GM19468 (cell line): Measurements from ENCODE around the gene SYT12.
"Not testable (repeated sequence)": the region's sequence is repeated elsewhere in the genome, so short reads cannot be mapped to it uniquely, and the experiment has no call there.

ENCODE experiments used
- ATAC-seq: cut with Tn5 transposase; IDR thresholded peaks from one replicate; pipeline ENCODE4 v1.9.1; 2021; ENCODE audit warnings: mild to moderate bottlenecking, moderate library complexity, moderate number of reproducible peaks; ENCODE audit not compliant: unreplicated experiment; ENCODE audit errors: extremely low read depth

The SYT12 gene, protein sequence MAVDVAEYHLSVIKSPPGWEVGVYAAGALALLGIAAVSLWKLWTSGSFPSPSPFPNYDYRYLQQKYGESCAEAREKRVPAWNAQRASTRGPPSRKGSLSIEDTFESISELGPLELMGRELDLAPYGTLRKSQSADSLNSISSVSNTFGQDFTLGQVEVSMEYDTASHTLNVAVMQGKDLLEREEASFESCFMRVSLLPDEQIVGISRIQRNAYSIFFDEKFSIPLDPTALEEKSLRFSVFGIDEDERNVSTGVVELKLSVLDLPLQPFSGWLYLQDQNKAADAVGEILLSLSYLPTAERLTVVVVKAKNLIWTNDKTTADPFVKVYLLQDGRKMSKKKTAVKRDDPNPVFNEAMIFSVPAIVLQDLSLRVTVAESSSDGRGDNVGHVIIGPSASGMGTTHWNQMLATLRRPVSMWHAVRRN

DNA sequence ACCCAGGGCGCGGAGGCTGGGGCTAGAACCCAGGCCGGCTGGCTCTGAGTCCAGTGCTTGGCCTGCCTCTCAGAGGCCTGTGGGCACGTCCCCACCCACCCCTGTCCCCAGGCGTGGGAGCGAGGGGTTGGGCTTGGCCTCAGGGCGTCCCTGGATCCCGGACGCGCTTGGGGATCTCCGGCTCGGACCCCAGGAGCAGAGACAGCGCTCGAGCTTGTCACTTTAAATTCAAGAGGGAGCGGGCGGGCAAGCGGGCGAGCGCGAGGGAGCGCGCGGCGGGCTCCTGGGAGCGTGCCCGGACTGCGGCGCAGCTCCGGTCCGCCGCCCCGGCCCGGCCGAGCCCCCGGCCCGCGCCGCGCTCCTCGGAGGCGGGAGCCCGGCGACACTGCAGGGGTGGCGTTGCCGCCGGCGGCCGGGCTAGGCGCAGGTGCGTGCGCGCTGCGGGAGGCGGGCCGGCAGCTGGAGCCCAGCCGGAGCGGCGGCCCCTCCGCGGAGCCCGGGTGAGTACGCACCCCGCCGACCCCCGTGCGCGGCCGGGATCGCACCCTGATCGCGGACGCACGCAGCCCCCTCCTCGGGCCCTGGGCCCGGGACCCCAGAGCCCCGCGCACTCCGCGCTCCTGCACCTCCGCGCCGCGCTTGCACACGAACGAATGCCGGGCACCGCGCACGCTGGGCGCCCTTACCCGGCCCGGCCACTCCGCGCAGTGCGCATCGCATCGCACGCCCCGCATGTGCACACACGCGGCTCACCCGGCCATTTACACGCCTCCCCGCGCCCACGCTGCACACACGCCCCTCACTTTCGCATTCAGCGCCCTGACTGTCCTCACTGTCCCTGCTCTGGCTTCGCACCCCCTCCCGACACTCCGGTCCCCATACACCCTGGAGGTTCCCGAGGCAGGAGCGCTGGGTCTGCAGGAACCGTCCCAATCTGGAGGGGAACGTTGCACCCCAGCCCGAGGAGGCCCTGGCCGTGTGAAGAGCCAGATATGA is at the start of gene SYT12:
Gene SYT12, plus strand, starts transcription at position 174 of the 996 bp plus-strand sequence. CDS start 7,011 bp downstream, outside the sequence.
- no peak for ATAC-seq

DNA sequence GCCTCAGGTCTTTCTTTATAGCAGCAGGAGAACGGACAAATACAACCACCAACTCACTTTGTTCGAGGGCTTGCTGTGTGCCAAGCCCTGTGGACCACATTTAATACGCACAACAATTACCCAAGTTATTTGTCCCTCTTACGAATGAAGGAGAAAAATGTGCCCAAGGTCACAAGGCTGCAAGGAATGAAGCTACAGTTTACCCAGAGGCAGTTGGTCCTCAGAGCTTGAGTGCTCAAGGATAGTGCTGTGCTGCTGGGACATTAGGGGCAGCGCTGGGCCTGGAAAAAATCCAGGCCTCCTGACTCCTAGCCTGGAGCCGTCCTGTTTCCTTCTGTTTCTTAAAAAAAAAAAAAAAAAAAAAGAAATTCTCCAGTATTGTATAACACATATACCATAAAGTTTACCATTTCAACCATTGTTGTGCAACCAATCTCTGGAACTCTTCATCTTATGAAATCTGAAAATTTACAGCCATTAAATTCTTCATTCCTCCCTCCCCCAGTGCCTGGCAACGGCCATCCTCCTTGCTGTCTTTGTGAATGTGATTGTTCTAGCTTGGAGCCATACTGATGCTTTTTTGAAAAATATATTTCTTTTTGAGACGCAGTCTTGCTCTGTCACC is 48.9 kb upstream of the SYT12 start:
- ATAC-seq: no peak

DNA sequence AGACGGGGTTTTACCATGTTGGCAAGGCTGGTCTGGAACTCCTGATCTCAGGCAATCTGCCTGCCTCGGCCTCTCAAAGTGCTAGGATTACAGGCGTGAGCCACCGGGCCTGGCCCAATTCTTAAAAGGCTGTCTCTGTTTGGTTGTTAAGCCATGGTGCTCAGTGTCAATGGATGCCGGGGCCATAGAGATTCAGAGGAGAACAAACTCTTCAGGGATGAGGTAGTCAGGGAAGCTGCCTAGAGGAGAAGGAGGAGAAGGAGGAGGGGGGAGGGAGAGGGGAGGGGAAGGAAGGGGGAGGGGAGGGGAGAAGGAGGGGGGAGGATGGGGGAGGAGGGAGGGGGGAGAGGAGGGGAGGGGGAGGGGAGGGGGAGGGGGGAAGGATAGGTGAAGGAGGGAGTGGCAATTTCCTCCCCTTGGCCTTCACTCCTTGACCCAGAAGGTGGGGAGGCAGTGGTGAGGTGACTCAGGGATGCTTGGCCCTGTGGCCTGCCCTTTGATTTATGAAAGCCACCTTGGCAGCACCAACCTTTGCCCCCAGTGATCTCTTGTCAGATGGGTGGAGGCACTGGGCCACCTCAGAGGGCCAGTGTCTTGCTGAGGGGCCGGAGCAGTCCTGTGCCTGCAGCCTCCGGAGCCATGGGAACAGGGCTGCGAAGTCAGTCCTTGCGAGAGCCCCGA is 48.1 kb upstream of the SYT12 start, which contains the start of gene C11orf86:
Gene C11orf86, plus strand, starts transcription at position 581 of the 681 bp plus-strand sequence. Its CDS starts 59 bp downstream, at position 640.
- ATAC-seq: no peak

DNA sequence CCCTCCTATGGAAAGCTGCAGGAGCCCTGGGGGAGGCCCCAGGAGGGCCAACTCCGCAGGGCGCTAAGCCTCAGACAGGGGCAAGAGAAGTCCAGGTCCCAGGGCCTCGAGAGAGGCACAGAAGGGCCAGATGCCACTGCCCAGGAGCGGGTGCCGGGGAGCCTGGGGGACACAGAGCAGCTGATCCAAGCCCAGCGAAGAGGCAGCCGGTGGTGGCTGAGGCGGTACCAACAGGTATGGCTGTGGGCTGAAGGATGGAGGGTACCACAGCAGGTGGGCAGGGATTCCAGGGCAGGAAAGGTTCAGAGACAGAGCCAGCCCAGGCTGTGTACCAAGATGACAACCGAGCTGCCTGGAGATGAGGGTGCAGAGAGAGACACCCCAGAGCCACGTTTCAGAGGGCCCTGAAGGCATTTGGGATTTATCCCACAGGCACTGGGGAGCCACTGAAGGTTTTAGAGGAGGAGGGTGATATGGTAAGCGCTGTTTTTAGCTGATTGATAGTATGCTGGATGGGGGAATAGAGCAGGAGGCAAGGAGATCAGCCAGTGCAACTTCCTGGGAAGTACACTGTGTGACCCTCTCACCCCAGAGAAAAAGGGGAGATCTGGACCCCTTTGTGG is 47.4 kb upstream of the SYT12 start:
- no peak for ATAC-seq

DNA sequence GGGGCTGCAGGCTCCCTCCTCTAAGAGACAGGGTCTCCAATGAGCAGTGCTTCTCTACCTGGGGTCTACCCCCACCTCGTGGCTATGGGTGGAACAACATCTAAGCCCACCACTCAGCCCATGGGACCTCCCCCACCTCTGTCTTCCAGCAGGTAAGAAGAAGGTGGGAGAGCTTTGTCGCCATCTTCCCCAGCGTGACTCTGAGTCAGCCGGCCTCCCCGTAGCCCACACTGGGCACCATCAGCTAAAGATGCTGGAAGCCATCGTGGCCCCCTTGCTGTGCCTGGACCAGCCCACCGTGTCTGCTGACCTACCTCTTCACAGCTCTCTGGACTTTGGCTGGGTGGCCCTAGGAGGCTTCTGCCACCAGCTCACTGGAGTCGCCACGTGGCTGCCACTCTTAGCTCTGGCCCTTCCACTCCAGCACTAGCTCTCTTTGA is 46.9 kb upstream of the SYT12 start:
- no peak for ATAC-seq

DNA sequence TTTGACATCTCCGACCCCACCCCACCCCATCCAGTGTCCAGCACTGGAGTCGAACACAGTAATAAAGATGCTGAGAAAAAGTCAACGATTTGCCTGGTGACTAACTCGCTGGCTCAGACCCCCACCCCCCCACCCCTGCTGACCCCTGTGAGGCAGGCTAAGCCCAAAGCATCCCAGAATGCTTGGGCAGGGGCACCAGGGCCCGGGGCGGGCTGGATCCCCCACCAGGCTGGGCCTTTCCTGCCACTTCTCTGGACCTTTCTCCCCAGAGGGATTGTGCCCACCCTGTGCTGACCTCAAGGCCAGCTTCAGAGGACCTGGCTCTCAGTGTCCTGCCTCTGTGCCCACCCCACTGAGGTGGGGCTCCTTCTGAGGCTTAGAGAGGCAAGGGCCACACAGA is 46.0 kb upstream of the SYT12 start:
- ATAC-seq: no peak

DNA sequence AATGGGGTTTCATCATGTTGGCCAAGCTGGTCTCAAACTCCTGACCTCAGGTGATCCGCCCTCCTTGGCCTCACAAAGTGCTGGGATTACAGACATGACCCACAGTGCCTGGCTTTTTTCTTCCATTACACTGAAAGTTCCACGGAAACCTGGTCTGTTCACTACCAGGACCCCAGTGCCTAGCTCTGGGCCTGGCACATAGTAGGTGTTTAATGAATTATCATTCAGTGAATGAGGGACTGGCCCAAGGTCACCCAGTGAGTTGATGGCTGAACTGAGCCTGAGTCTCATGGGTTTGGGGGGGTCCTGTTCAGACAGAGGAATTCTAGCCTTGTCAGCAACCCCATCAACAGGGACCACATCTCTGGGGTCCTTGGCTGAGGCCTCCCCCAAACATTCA is 44.7 kb upstream of the SYT12 start:
- no peak for ATAC-seq

DNA sequence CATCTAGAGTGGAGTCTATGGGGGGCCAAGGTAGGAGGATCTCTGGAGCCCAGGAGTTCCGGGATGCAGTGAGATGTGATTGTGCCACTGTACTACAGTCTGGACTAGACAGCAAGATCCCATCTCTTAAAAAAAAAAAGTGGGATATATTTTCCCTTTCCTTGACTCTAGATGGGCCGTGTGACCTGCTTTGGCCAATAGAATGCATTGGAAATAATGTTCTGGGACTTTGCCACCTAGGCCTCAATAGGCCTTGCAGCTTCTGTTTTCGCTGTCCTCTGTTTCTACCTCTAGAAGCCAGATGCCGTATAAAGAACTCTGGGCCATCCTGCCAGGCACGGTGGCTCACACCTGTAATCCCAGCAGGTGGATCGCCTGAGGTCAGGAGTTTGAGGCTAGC is 44.2 kb upstream of the SYT12 start:
- ATAC-seq: no peak

DNA sequence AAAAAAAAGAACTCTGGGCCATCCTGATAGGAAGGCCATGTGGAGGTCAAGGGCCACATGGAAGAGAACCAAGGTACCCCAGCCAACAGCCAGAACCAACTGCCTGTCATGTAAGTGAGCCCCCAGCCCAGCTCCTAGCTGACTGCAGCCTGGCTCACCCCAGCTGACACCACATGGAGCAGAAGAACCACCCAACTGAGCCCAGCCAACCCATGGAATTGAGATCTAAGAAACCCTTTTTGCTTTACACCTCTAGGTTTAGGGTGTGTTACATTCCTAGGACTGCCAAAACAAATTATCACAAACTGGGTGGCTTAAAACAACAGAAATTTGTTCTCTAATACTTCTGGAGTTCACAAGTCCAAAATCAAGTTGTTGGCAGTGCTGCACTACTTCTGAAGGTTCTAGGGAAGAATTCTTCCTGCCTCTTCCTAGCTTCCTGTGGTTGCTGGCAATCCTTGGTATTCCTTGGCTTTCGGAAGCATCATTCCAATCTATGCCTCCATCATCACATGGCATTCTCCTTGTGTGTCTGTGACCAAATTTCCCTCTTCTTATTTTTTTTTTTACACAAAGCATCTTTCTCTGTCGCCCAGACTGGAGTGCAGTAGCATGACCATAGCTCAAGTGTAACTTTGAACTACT is 43.5 kb upstream of the SYT12 start:
- ATAC-seq: no peak

DNA sequence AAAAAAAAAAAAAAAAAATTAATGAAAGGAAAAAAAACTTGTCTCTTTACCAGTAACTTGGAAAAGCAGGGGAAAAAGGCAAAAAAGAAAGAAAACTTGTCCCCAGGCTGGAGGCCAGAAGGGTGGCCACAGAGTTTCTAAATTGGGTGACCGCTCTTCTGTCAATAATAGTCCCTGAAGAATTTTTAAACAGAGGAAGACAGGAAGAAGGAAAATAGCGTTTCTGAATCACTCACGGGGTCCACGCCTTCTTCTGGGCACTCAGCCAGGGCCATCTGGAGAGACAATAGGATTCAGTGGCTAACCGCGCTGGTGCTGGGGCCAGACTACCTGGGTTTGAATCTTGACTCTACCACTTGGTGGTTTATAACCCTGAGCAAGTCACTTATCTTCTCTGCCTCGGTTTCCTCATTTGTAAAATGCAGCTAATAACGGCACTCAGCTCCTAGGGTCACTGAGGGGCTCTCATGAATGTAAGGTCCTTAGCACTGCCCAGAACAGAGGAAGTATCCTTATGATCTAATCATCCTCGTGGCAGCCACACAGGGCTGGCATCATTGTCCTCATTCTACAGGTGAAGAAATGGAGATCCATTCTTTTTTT is 40.9 kb upstream of the SYT12 start:
- no peak for ATAC-seq

DNA sequence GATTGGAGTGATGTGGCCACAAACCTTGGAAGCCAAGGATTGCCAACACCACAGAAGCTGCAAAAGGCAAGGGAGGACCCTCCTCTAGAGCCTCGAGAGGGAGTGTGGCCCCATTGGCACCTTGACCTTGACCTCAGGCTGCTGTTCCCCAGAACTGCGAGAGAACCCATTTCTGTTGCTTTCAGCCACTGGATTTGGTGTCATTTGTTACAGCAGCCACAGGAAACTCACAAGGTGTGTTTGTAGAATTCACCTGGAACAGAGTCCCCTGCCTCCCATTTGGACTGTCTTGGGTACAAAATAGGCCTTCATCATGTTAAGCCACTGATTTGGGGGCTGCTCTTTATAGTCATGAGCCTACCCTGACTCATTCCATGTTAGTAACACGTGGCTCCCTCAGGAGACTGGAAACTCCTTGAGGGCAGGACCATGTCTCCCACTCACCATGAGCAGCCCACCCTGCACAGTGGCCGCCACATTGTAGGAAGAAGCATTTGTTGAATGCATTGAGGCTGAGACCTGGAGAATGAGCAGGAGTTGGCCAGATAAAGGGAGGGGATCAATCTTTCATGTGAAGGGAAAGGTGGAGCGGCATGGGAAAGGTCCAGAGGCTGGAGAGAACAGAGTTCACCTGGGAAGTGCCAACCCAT is 39.5 kb upstream of the SYT12 start:
- no peak for ATAC-seq

DNA sequence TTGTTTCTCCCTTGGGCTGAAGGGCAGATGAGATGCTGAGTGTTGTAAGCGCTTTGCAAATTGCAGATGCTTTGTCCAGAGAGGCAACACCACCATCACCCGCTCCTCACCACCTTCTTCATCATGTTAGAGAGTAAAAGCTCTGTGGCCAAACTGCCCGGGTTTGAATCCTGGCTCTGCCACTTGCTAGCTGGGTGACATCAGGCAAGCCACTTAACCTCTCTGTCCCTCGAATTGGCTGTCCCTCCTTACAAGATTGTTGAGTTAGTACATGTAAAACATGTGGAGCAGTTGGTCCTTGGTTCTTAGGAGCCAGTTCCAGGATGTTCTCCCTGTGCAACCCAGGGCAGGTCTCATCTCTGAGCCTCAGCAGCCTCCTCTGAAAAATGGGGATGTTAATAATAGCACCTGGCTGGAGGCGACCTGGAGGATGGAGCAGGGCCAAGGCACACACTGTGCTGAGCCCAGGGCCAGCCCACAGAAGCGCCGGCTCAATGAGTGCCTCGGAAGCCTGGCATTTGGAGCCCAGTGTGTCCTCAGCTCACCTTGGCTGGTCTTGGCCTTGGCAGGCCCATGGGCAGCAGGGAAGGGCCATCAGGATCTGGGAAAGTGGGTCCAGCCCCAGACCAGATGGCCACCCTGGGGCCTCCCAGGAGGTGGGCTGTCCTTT is 37.3 kb upstream of the SYT12 start:
- no peak for ATAC-seq

DNA sequence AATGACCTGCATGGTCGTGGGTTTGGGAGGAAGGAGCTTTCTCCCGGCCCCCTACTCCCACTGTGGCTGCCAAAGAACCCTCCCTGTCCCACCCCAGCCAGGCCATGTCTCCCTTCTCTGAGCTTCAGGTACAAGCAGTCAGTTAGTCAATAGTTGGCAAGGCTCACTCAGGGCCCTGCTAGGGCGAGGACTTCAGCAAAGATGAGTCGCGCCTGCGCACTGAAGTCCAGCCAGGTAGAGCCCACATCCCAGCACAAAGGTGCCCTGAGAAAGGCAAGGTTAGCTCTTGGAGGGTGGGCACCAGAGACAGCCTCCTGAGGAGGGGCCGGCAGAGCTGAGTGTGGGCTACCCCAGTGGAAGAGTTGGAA is 36.8 kb upstream of the SYT12 start:
- ATAC-seq: no peak

DNA sequence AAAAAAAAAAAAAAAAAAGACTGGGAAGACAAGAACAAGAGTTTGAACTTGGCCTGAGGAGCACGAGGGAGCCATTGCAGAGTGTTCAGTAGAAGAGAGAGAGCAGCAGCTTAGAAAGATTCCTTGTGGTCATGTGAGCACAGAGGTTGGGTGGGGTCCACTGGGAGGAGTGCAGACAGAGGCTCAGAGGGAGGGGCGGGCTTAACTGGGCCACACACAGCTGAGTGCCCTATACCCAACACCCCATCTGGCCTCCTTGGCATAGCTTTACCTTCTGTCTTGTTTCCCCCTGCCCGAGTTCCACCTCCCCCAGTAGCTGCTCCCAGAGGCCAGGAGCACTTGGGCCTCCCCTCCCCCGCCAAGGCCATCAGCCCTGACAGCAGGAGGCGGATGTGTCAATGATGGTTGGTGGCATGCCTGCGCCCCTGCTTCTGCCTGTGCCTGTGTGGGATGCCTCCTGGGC is 35.7 kb upstream of the SYT12 start:
- ATAC-seq: no peak

DNA sequence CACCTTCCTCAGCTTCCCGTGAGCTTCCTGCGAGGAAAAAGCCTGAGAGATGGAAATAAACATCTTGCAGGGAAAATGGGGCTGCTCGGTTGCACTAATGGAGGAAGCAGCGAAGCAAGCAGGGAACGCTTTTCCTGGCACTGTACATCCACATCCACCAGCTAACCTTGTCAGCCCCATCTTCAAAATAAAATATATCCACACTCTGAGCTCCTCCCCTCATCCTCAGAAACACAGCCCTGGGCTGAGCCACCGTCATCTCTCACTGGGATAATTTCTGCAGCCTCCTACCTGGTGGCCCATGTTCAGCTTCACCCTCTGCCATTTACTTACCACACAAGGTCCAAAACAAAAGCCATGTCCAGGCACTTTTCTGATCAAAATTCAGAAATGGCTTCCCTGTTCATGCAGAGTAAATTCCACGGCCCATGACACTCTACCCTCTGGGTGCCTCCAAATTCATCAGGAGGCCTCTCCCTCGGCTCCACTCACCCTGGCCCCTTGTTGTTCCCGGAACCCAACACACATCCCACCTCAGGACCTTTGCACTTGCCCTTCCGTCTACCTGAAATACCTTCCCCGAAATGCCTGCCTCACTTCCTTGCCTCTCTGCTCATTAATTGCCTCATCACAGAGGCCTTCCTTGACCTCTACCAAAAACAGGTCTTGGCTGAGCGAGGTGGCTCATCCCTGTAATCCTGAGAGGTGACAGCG is 34.9 kb upstream of the SYT12 start:
- no peak for ATAC-seq

DNA sequence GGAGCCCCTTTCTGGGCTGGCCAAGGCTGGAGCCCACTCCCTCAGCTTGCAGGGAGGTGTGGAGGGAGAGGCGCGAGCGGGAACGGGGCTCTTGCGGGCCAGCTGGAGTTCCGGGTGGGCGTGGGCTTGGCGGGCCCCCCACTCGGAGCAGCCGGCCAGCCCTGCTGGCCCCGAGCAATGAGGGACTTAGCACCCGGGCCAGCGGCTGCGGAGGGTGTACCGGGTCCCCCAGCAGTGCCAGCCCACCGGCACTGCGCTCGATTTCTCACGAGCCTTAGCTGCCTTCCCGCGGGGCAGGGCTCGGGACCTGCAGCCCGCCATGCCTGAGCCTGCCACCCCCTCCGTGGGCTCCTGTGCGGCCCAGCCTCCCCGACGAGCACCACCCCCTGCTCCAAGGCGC is 34.2 kb upstream of the SYT12 start:
- ATAC-seq: not testable (repeated sequence)

DNA sequence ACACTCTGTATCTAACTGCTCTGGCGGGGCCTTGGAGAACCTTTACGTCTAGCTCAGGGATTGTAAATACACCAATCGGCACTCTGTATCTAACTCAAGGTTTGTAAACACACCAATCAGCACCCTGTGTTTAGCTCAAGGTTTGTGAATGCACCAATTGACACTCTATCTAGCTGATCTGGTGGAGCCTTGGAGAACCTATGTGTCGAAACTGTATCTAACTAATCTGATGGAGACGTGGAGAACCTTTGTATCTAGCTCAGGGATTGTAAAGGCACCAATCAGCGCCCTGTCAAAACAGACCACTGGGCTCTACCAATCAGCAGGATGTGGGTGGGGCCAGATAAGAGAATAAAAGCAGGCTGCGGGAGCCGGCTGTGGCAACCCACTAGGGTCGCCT is 33.6 kb upstream of the SYT12 start:
- ATAC-seq: not testable (repeated sequence)
